Measurements from ENCODE around the gene BBS5.
"Not testable (repeated sequence)": the region's sequence is repeated elsewhere in the genome, so short reads cannot be mapped to it uniquely, and the experiment has no call there.

Gene BBS5

DNA sequence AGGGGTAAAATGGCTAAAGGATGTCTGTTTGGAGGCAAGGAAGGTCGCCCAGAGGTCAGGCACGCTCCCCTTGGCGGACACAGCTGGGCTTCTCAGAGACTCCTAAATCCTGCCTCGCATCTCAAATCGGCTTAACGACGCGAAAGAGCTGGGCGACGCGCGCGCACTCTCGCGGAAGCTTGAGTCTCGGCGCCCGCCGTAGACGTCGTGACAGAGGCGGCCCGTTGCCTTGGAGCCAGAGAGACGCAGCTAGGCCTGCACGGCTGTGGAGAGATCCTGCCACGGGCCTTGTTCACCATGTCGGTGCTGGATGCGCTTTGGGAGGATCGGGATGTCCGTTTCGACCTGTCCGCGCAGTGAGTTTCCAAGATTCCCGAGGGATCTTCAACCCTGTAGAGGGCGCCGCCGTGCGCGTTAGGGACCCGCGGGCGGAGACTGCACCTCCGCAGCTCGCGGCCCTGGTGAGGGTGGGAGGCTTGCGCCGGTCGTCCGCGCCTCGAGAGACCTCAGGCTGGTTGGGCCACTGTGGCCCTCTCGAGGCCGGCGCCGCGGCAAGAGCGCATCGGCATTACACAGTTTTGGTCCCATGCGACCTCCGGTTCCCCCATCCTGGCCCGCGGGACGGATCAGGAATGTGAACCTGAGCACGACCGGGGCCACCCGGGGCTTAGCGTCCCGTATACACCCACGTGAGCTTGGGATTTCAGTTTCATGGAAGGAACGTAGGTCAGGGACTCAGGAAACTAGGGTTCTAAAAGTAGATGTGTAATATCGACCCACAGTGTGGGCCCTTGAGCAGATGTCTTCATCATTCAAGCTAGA lies at the start of gene BBS5:
TSS of gene BBS5 (plus strand) at position 238 of the 822 bp plus-strand sequence. CDS start at position 298, 60 bp downstream.
- Histone ChIP-seq H3K4me2 (ENCODE audit: low read length) (peak within 1 kb of the TSS; percentile 94), H3K9ac (ENCODE audit: low read length) (peak within 1 kb of the TSS; percentile 65), H3K27ac (ENCODE audit: low read depth, low read length, poor library complexity, severe bottlenecking) (no peak within 1 kb of the TSS), H3K79me2 (ENCODE audit: insufficient read depth, low read length) (no peaks in the 10 kb centered on the region), H3K4me1 (ENCODE audit: insufficient read depth, low read length, severe bottlenecking) (peaks cover 12% of the 10 kb centered on the region), H3F3A (ENCODE audit: insufficient read depth, low read length) (no peaks in the 10 kb centered on the region), H3K9me3 (ENCODE audit: low read length) (no peaks in the 10 kb centered on the region), H2AFZ (ENCODE audit: low read length) (peak within 1 kb of the TSS; percentile 90; the same call in 1 of the 2 replicates), H3K27me3 (ENCODE audit: insufficient read depth, low read length) (no peaks in the 10 kb centered on the region), H3K9me2 (ENCODE audit: low read depth, low read length) (no peaks in the 10 kb centered on the region), H3K36me3 (ENCODE audit: insufficient read depth, low read length) (no peaks in the 10 kb centered on the region), H3K4me3 (ENCODE audit: low read depth, low read length, poor library complexity, severe bottlenecking) (peak within 1 kb of the TSS; percentile 75), H4K20me1 (ENCODE audit: insufficient read depth, low read length) (no peaks in the 10 kb centered on the region)
- TF ChIP-seq CTCF (IDR thresholded peaks at IDR 0.05; ENCODE audit: low read length), result peak; percentile 65; the same call in 1 of the 2 replicates
- no peak for TF ChIP-seq EZH2 (IDR thresholded peaks at IDR 0.05; ENCODE audit: borderline replicate concordance, low read length)

GRCh38 chr2:169431772-169432171 lies 47.5 kb upstream of the BBS5 start:
- H3K27ac ChIP-seq (ENCODE audit: low read depth, low read length, poor library complexity, severe bottlenecking), result not testable (repeated sequence)

GRCh38 chr2:169434236-169434635 lies 45.1 kb upstream of the BBS5 start:
- H2AFZ ChIP-seq (ENCODE audit: low read length); H3K9me2 ChIP-seq (ENCODE audit: low read depth, low read length); H3K9ac ChIP-seq (ENCODE audit: low read length); H3K9me3 ChIP-seq (ENCODE audit: low read length); H3K36me3 ChIP-seq (ENCODE audit: insufficient read depth, low read length); H3K79me2 ChIP-seq (ENCODE audit: insufficient read depth, low read length); H4K20me1 ChIP-seq (ENCODE audit: insufficient read depth, low read length); H3F3A ChIP-seq (ENCODE audit: insufficient read depth, low read length); H3K27ac ChIP-seq (ENCODE audit: low read depth, low read length, poor library complexity, severe bottlenecking); H3K4me1 ChIP-seq (ENCODE audit: insufficient read depth, low read length, severe bottlenecking); H3K27me3 ChIP-seq (ENCODE audit: insufficient read depth, low read length); H3K4me2 ChIP-seq (ENCODE audit: low read length); H3K4me3 ChIP-seq (ENCODE audit: low read depth, low read length, poor library complexity, severe bottlenecking): not testable (repeated sequence)

More at GRCh38 chr2:169431772-169432171, 47.5 kb upstream of the BBS5 start:
- H3K36me3 ChIP-seq (ENCODE audit: insufficient read depth, low read length); H2AFZ ChIP-seq (ENCODE audit: low read length); H3K9ac ChIP-seq (ENCODE audit: low read length); H3K9me2 ChIP-seq (ENCODE audit: low read depth, low read length); H3K4me3 ChIP-seq (ENCODE audit: low read depth, low read length, poor library complexity, severe bottlenecking); H3F3A ChIP-seq (ENCODE audit: insufficient read depth, low read length); H4K20me1 ChIP-seq (ENCODE audit: insufficient read depth, low read length); H3K4me1 ChIP-seq (ENCODE audit: insufficient read depth, low read length, severe bottlenecking); H3K4me2 ChIP-seq (ENCODE audit: low read length); H3K79me2 ChIP-seq (ENCODE audit: insufficient read depth, low read length); H3K9me3 ChIP-seq (ENCODE audit: low read length); H3K27me3 ChIP-seq (ENCODE audit: insufficient read depth, low read length): not testable (repeated sequence)

GRCh38 chr2:169438466-169439072 lies 40.7 kb upstream of the BBS5 start:
- no peak overlapping the region for H3K4me2 ChIP-seq (ENCODE audit: low read length)
- H3K79me2 ChIP-seq (ENCODE audit: insufficient read depth, low read length), result no peaks in the 10 kb centered on the region
- no peaks in the 10 kb centered on the region for H3K9me2 ChIP-seq (ENCODE audit: low read depth, low read length)
- no peaks in the 10 kb centered on the region for H4K20me1 ChIP-seq (ENCODE audit: insufficient read depth, low read length)
- H3K9ac ChIP-seq (ENCODE audit: low read length), result no peak overlapping the region
- H3K27me3 ChIP-seq (ENCODE audit: insufficient read depth, low read length), result no peaks in the 10 kb centered on the region
- H2AFZ ChIP-seq (ENCODE audit: low read length), result no peak overlapping the region
- H3F3A ChIP-seq (ENCODE audit: insufficient read depth, low read length), result no peaks in the 10 kb centered on the region
- H3K4me3 ChIP-seq (ENCODE audit: low read depth, low read length, poor library complexity, severe bottlenecking), result no peak overlapping the region
- H3K27ac ChIP-seq (ENCODE audit: low read depth, low read length, poor library complexity, severe bottlenecking), result no peak overlapping the region
- H3K4me1 ChIP-seq (ENCODE audit: insufficient read depth, low read length, severe bottlenecking), result no peaks in the 10 kb centered on the region
- H3K36me3 ChIP-seq (ENCODE audit: insufficient read depth, low read length), result no peaks in the 10 kb centered on the region
- no peaks in the 10 kb centered on the region for H3K9me3 ChIP-seq (ENCODE audit: low read length)
- no peak for TF ChIP-seq CTCF (IDR thresholded peaks at IDR 0.05; ENCODE audit: low read length)
- TF ChIP-seq EZH2 (IDR thresholded peaks at IDR 0.05; ENCODE audit: borderline replicate concordance, low read length), result no peak

Measured in OCI-LY1 (cell line).